CD4-positive, alpha-beta T cell treated with Interleukin-15 for 1 hour (primary cell): ENCODE measurements around the gene ANKS3.
A peak's percentile ranks its signal among the peaks of the same experiment; 100 is the strongest.

Experiments used
- DNase-seq: peaks from one replicate; pipeline ENCODE4 v3.0.0-alpha.2; 2020

ANKS3 gene

DNA sequence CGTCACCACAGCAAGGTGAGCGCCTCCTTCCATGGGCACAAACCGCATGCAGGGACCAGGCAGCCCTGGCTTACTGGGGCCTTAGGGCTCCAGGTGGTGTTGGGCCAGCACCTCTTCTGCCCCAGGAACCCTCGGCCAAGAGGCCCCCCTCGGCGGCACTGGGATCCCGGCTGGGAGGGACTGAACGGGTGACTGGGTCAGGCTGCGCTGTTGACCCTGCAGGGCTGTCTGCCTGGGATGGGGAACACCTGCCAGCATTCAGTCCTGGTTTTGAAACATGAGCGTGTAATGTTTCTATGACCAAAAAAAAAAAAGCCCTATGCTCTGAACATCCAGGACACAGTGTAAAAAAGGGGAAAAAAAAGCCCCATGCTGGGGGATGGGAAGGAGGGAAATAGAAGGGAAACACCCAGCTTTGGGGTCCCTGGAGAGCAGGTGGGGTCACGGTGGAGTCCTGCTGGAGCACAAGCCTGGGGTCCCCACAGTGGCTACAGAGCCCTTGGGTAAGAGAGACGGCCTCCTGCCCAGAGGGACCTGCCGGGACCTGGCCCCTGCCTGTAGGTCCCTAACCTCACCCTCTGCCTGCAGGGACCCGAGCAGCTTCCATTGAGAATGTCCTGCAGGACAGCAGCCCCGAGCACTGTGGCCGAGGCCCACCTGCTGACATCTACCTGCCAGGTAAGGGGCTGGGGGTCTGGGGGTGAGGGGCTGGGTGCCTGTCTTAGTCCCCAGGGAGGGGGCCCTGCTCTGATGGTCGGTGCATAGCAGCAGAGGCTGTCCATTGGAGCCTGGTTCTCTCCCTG is 50.6 kb downstream of the ANKS3 start:
- no peak for DNase-seq

DNA sequence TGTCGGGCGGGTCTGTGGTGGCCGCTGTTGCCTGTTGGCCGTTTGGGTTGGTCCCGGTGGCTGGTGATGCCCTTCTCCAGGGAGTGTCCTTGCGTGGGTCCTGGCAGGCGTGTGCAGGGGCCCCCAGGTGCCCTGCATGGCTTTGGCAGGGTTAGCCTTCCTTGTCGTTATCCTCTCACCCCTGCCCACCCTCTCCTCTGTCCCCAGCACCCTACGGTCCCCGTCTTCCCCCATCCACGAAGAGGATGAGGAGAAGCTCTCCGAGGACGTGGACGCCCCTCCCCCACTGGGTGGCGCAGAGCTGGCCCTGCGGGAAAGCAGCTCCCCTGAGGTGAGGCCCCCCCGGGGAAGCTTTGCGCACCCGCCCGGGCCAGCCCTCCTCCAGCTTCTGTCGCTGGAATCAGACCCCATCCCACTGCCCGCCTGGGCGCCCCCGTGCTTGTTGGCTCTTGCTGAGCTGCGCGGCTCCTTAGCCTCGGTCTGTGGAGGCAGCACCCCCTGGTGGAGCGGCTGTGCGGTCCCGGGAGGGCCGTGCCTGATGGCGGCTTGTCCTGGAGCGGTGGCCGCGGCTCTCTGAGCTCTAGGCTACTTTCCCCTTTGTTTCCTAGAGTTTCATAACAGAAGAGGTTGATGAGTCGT is 51.3 kb downstream of the ANKS3 start:
- DNase-seq: peak; percentile 42

DNA sequence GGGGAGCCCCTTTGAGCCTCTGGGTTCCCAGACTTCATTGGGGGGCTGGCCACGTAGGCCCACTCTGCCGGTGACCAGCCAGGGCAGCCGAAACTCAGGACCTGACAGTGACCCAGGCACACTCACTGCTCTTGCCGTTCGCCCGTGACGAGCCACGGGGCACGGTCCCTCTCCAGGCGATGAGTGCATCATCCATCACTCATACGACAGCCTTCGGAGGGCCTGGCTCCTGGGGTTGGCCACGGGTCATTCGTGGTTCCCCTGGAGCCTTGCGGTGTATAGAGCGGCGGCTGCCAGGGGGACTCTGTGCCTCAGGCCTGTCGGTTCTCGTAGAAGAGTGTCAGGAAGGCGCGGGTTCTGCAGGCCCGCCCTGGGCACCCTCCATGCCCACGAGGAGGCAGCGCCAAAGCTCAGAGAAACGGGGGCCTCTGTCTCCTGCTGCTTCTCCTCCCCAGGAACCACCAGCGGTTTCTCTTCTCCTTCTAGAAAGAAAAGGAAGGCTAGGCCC is 51.9 kb downstream of the ANKS3 start:
- DNase-seq: no peak

DNA sequence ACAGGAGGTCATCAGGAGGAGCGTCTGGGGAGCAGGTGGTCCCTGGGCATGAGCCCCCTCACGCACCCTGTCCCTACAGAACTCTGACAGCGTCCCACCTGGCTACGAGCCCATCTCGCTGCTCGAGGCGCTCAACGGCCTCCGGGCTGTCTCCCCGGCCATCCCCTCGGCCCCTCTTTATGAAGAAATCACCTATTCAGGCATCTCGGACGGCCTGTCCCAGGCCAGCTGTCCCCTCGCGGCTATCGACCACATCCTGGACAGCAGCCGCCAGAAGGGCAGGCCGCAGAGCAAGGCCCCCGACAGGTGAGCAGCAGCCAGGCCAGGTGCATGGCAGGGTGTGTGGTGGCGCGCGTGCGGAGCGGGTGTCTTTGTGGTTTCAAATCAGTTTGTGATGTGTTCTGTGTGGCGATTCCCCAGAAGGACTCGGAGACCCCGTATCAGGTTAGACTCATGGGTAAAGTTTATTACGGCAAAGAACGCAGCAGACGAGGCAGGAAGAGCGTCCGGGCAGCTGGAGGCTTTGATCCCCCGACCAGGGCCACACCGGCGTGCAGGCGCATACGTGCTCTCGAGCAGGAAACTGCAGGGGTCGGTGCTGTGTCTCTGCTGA is 52.5 kb downstream of the ANKS3 start:
- no peak for DNase-seq

DNA sequence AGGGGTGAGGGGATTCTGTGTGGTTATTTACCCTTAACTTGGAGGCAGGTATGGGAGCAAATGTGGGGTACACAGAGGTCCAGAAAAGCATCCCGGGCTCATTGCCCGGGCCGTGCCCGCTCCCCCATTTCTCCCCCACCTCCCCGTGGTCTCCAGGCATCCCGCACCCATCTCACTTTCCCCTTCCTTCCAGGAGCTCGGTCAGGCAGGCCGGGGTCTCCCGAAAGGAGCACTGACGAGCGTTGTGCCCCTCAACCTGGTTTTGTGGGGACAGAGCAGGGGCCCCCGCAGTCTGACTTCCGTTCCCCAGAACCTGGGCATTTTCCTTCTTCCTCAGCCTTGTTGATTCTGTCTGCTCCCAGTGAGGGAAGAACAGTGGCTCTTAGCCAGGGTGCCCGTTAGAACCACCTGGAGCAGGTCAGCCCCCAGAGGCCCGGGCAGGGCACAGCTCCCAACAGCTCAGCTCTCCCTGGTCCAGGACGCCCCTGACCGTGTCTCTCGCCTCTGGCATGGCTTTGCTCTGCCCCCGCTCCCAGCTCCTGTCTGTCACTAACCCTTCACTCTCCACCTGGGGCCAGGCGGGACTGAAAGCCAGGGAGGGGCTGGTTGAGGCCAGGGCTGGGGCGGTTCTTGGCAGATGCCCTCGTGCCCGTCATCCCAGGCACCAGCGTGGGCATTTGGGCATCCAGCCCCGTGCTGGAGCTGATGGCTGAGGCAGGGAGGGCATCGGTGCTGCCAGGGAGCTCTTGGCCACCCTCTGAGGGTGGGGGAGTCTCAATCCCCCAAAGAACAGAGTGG is 53.2 kb downstream of the ANKS3 start:
- no peak for DNase-seq

DNA sequence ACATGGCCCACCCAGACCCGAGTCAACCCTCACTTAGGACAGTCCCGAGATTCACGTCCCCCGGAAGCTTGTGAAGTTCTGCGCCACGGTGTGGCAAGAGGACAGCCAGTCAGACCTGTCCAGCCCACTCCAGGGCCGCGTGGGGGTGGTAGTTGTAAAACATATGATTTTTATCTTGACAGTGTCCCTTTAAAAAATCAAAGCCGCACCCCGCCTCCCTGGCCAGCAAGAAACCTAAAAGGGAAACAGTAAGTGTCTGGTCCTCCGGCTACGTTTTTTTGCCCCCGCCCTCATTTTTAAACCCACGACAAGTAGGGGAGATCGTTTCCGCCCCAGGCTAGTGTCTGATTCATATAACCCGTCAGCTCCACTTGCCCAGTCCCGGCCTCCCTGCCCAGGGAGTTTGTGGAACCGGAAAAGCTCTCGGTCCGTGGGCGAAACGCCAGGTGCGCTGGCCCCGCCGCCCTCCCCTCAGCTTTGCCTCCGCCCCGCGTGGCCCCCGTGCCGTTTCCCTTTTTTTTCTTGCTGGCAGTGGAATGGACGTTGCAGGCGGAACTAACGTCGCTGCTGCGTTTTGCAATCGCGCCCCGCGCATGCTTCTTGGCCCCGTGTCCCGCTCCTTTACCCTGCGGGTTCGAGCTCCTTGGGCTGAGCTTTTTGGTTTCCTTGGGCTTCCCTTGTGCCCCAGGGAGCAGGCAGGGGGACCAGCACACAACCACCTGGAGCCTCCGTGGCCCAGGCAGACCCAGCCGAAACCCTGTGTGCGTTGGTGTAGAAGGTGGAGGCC is 54.0 kb downstream of the ANKS3 start:
- DNase-seq: peak; percentile 54

DNA sequence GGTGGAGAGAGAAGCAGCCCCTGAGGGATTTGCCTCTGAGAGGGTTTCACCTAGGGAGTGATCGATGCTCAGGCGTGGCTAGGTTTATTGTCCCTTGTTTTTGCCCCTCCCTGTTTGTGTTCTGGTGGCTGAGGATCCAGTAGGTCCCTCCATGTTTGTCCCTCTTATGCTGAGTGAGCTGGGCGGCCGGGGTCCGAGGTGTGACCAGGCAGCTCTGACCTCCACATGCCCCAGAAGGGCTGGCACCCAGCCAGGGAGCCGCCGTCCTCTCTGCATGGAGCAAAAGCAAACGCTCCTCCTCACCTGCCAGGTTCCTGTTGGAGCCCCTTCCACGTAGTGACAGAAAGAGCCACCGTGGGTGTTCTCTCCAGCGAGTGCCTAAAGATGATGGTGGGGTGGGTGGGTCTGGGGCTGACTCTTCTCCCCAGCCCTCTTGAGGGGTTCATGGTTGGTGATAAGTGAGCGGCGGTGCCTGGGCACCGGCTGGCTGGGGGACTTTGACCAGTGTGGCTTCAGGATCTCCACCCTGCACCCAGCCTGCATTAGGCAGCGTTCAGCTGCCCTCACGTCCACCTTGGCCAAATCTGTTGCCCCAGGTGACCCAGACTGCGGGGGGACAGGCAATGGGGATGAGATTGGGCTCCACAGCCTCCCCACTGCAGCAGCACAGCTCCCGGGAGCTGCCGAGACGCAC is 54.8 kb downstream of the ANKS3 start:
- DNase-seq: no peak

DNA sequence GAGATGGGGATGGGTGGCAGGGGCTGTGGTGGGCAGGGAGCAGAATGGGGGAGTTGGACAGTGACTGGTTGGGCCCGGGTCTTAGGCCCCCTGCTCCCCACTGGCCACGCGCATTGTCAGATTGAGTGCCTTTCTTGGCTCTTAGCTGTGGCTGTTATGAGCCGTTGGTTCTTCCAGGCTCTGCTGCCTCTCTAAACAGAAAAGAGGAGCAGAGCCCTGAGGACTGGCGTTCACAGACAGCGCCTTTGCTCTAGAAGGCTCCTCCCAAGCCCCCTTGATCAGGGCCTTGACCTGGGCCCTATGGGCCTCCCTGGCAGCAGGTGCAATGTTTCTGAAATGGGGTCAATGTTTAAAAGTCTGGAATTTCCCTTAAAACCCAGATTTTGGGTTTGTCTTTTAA is 55.5 kb downstream of the ANKS3 start:
- no peak for DNase-seq

DNA sequence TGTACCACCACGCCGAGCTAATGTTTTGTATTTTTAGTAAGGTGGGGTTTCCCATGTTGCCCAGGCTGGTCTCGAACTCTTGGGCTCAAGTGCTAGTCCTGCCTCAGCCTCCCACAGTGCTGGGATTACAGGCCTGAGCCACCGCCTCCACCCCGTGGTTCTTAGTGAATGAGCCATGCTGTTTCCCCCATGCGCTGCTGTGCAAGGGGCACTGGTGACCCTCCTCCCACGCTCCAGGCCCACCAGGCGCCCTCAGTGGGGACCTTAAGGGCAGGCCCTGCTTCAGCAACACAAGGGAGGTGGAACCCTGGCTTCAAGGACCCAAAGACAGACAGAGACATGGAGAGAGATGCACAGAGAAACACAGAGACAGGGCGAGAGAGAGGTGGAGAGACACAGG is 56.1 kb downstream of the ANKS3 start:
- no peak for DNase-seq

DNA sequence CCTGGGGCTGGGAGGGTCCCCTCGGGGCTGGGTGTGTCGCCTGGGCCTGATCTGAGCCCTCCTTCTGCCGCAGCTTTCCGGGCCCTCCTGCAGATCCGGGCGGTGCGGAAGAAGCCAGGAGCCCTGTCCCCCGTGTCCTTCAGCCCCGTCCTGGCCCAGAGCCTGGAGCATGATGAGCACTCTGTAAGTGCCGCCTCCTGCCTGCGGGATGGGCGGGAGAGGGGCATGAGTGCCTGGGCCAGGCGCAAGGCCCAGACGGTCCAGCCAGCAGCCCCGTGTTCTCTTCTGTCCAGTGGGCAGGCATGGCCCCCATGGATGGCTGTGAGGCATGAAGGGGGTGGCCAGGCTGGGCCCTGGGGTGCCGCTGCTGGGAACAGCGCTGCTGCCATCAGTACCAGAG is 56.7 kb downstream of the ANKS3 start:
- no peak for DNase-seq

DNA sequence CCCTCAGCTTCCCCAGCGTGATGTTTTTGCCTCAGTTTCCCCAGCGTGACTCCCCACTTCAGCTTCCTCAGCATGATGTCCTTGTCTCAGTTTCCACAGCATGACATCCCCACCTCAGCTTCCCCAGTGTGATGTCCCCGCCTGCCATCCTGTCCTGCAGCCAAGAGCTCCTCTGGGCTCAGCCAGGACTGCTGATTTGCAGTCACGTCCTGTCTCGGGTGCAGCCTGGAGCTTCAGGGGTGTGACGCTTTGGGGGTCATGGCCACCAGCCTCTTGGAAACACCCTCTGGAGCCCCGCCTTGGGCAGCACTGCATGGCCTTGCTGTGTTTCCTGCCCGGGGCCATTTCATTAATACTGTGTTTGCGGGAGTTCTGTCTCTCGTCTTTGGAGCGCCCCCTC is 57.2 kb downstream of the ANKS3 start:
- DNase-seq: no peak

DNA sequence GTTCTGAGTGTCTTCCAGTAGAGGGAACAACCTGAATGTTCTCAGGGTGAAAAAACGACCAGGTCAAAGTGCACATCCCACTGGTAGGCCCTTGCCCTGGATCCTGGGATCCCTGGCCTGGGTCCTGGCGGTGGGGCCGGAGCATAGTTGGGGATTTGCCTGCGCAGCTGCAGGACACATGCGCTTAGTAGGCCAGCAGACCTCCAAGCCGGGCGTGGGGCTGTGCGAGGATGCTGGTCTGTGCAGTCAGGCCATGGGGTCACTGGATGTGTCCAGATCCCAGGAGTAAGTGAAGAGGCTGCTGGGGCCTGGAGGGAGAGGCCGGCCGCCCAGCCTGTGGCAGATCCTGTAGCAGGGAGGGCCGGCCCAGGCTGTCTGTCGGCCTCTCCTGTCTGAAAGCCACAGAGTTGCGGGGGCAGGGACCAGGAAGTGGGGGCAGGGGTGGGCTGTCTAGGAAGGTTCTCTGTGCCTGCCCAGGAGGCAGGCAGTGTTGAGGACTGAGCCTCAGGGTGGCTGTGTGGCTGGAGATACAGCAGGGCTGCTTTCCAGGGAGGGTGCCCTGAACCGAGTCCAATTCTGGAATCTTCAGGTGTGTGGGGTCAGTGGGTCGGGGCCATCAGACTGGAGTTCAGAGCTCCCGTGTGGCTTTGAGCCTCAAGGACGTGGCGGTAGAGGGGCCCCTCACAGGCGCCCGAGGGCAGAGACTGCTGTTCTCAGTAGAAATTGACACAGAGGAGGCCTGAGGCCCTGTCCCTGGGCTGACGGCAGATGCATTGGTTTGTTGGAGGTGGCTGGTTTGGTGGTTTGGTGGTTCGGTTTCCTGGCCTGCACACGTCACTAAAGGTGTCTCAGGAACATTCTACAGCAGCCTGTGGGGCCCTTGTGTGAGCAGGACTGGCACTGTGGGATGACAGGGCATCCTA is 57.9 kb downstream of the ANKS3 start:
- peak; percentile 73 for DNase-seq

DNA sequence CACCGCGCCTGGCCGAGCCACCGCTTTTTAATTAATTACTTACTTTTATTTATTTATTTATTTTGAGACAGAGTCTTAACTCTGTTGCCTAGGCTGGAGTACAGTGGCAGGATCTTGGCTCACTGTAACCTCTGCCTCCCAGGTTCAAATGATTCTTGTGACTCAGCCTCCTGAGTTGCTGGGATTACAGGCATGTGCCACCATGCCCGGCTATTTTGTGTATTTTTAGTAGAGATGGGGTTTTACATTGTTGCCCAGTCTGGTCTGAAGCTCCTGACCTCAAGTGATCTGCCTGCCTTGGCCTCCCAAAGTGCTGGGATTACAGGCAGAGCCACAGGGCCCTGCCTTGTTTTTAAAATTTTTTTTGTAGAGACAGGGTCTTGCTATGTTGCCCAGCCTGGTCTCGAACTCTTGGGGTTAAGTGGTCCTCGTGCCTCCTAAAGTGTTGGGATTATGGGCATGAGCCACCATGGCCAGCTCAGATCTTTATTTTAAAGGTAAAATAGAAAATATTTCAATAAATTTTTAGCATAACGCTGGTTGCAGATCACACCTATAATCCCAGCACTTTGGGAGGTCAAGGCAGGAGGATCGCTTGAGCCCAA is 59.0 kb downstream of the ANKS3 start:
- DNase-seq: no peak

DNA sequence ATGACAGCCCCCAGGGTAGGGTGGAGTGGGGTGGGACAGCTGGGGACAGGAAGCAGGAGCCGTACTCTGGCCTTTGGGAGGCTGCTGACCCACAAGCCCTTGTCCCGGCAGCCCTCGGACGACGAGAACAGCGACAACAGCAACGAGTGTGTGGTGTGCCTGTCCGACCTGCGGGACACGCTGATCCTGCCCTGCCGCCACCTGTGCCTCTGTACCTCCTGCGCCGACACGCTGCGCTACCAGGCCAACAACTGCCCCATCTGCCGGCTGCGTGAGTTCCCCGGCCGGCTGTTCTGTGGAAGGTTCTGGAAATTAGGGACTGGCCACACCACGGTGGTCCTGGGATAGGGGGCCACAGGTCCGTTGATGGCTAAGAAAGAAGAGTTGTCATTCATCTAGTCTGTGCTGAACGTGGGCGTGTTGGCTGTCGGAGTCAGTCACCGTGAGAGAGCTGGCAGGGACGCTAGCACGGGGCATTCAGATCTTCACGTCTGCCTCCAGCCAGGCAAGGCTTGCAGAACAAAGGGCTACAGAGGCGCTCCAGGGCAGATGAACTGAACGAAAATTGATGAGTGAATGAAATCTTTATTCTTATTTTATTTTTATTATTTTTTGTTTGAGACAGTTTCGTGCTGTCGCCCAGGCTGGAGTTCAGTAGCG is 60.6 kb downstream of the ANKS3 start:
- no peak for DNase-seq

DNA sequence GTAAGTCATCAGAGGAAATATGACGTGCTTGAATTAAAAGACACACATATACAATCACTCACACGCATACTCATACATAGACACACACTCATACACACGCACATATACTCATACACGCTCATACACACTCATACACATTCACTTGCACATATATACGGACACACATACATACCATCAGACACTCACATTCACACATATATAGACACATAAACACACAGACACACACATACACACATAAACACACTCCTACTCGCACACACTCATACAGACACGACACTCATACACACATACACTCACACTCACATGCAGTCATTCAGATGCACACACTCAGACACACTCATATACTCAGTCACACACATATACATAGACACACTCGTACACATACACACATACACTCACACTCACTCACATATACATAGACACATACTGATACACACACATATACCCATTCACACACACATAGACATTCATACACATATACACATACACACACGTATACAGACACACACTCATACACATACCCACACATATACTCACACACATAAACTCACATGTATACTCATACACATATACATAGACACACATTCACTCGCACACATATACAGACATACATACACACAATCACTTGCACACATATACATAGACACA is 65.6 kb downstream of the ANKS3 start:
- DNase-seq: no peak

DNA sequence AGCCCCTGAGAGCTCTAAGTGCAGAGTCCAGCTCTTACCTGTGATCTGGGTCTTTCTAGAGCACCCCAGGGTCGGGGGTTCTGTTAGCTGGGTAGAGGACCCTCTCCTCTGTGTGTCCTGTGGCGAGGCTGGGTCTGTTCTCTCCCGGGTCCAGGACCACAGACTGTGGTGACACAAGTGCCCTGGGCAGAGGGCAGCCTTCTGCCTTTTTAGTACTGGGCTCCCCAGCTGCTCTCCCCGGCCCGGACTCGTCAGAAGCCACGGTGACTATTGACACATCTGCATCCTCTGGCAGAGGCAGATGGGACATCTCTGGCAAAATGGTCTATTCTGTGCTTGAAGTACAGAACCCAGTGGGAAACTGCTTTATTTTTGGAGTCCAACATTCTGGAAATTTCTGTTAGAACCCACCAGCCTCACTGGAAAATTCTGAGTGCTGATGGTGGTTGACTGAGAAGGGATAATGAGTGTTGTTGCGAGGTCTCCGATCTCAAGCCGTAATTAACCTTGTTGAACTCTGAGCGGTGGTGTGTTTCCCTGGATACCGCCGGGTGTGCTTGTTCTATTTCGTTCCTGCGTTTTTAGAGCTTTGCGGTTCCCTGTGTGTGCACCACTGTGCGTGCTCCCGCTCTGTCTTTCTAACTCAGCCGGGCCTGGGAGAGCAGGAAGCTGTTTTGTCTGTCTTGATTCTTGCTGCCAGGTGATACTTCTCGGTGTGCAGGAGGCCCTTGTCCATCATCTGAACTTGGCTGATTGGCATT is 66.7 kb downstream of the ANKS3 start:
- DNase-seq: no peak

DNA sequence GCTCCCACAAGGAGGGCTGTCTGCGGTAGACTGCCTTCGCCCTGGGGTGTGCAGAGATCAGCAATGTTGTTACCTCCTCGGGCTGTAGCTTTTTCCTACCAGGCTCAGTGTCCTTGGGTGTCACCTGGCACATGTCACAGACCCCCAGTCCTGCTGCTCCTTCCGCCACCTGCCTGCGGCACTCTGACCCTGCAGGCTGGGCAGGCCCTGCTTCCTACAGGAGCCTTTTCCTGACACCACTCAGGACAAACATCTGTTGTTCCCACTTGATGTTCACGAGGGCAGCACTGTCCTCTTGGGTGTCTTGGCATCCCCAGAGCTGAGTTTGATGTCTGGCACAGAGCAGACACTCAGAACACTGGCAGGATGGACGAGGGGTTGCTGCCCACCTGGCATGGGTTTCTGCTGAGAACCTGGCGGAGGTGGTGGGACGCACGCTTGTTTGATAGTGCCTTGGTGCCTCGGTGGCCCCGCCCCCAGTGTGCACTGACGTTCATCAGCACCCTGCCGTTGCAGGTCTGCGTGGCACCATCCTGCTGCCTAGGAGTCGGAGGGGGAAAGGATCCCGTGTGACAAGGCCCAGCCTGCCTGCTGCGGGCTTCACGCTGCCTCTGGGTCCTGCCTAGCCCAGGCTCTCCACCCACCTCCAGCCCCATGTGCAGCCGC is 67.4 kb downstream of the ANKS3 start:
- no peak for DNase-seq
